ENCODE results near the gene SEPTIN5. TPM values are rescaled to one million over a fixed set of nuclear protein-coding genes. Genes with fewer than 3 reads are reported as not detected.
A peak's percentile ranks its signal among the peaks of the same experiment; 100 is the strongest.

Gene SEPTIN5
- total and polyA plus RNA-seq, 9 of the 15 experiments (the other 6 are each of a cell fraction or from before 2014, with no cell fraction given), result 0.03 to 195 (median 119) TPM

DNA sequence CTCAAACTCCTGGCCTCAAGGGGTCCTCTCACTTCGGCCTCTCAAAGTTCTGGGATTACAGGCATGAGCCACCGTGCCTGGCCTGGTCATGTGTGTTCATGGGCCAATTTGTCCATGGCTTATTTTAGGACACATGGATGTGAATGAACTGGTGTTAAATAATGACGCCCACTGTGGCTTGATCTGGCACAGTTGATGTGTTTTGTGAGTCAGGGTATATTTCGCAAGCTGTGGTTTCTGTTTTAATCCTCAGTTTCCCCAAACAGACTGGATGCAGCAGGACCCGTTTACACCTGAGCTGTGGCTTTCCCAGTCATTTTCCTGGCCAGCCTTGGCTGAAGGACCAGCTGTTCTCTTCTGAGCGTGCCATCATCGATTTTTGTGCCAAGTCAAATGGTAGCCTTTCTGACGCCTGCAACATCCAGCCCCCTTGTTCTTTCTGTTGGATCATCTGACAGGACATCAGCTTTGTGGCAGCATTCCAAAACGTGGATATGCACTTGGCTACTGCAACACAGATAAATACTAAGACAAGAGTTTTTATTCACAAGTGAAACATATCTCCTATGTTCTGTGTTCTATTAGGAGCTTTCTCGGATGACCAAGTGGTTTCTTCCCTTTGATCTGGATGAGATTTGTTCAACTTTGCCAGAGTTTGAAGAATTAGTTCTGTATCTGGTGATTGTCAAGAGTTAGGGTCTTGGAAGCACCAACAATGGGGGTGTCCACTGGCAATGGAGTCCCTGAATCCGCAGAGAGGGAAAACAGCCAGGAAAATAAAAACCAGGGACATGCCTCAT, 40.0 kb upstream of the SEPTIN5 start (continued):
- TF ChIP-seq FOXM1 (IDR thresholded peaks at IDR 0.05; ENCODE audit: low read depth) (no peak), FOXM1 (CRISPR knock-in tag; IDR thresholded peaks at IDR 0.05; ENCODE audit: low read depth) (no peak), EGR1 (conservative IDR thresholded peaks at IDR 0.05) (0 out of 2 replicates have a peak, but pooled peaks have one; percentile 5), RAD21 (CRISPR knock-in tag; conservative IDR thresholded peaks at IDR 0.05 in 1 of 2, IDR thresholded peaks at IDR 0.05 in 1 of 2) (no peak), TAF7 (tag; IDR thresholded peaks at IDR 0.05) (no peak), ZNF586 (CRISPR knock-in tag; conservative IDR thresholded peaks at IDR 0.05) (no peak), ETS2 (tag; IDR thresholded peaks at IDR 0.05; ENCODE audit: borderline replicate concordance, poor library complexity, severe bottlenecking) (peak; percentile 39), ZNF699 (CRISPR knock-in tag; IDR thresholded peaks at IDR 0.05; ENCODE audit: insufficient replicate concordance) (peak; percentile 75), NFE2 (IDR thresholded peaks at IDR 0.05; ENCODE audit: low read depth) (no peak), FOXK1 (CRISPR knock-in tag; IDR thresholded peaks at IDR 0.05; ENCODE audit: borderline replicate concordance) (peak; percentile 68; the same call in 1 of the 2 replicates), SETDB1 (IDR thresholded peaks at IDR 0.05; ENCODE audit: low read length) (no peak), RNF2 (IDR thresholded peaks at IDR 0.05) (peak; percentile 42; the same call in 1 of the 2 replicates), RBM22 (IDR thresholded peaks at IDR 0.05; ENCODE audit: low read depth, low read length, poor library complexity, severe bottlenecking) (no peak), ZNF217 (CRISPR knock-in tag; IDR thresholded peaks at IDR 0.05) (no peak), DACH1 (IDR thresholded peaks at IDR 0.05; ENCODE audit: partially characterized antibody) (peak; percentile 71), NFIX (CRISPR knock-in tag; IDR thresholded peaks at IDR 0.05; ENCODE audit: low read depth) (no peak)
- TF ChIP-seq, protein P1, sequence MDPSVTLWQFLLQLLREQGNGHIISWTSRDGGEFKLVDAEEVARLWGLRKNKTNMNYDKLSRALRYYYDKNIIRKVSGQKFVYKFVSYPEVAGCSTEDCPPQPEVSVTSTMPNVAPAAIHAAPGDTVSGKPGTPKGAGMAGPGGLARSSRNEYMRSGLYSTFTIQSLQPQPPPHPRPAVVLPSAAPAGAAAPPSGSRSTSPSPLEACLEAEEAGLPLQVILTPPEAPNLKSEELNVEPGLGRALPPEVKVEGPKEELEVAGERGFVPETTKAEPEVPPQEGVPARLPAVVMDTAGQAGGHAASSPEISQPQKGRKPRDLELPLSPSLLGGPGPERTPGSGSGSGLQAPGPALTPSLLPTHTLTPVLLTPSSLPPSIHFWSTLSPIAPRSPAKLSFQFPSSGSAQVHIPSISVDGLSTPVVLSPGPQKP (CRISPR knock-in tag; IDR thresholded peaks at IDR 0.05), result no peak
- TF ChIP-seq, protein P2, sequence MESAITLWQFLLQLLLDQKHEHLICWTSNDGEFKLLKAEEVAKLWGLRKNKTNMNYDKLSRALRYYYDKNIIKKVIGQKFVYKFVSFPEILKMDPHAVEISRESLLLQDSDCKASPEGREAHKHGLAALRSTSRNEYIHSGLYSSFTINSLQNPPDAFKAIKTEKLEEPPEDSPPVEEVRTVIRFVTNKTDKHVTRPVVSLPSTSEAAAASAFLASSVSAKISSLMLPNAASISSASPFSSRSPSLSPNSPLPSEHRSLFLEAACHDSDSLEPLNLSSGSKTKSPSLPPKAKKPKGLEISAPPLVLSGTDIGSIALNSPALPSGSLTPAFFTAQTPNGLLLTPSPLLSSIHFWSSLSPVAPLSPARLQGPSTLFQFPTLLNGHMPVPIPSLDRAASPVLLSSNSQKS (CRISPR knock-in tag; IDR thresholded peaks at IDR 0.05), result no peak
- TF ChIP-seq, protein P3, sequence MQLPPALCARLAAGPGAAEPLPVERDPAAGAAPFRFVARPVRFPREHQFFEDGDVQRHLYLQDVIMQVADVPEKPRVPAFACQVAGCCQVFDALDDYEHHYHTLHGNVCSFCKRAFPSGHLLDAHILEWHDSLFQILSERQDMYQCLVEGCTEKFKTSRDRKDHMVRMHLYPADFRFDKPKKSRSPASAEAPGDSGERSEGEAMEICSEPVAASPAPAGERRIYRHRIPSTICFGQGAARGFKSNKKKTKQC (CRISPR knock-in tag; IDR thresholded peaks at IDR 0.05), result no peak
- TF ChIP-seq, protein P4, sequence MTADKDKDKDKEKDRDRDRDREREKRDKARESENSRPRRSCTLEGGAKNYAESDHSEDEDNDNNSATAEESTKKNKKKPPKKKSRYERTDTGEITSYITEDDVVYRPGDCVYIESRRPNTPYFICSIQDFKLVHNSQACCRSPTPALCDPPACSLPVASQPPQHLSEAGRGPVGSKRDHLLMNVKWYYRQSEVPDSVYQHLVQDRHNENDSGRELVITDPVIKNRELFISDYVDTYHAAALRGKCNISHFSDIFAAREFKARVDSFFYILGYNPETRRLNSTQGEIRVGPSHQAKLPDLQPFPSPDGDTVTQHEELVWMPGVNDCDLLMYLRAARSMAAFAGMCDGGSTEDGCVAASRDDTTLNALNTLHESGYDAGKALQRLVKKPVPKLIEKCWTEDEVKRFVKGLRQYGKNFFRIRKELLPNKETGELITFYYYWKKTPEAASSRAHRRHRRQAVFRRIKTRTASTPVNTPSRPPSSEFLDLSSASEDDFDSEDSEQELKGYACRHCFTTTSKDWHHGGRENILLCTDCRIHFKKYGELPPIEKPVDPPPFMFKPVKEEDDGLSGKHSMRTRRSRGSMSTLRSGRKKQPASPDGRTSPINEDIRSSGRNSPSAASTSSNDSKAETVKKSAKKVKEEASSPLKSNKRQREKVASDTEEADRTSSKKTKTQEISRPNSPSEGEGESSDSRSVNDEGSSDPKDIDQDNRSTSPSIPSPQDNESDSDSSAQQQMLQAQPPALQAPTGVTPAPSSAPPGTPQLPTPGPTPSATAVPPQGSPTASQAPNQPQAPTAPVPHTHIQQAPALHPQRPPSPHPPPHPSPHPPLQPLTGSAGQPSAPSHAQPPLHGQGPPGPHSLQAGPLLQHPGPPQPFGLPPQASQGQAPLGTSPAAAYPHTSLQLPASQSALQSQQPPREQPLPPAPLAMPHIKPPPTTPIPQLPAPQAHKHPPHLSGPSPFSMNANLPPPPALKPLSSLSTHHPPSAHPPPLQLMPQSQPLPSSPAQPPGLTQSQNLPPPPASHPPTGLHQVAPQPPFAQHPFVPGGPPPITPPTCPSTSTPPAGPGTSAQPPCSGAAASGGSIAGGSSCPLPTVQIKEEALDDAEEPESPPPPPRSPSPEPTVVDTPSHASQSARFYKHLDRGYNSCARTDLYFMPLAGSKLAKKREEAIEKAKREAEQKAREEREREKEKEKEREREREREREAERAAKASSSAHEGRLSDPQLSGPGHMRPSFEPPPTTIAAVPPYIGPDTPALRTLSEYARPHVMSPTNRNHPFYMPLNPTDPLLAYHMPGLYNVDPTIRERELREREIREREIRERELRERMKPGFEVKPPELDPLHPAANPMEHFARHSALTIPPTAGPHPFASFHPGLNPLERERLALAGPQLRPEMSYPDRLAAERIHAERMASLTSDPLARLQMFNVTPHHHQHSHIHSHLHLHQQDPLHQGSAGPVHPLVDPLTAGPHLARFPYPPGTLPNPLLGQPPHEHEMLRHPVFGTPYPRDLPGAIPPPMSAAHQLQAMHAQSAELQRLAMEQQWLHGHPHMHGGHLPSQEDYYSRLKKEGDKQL (CRISPR knock-in tag; IDR thresholded peaks at IDR 0.05; ENCODE audit: borderline replicate concordance), result peak; percentile 97; the same call in 1 of the 2 replicates
